ENCODE results near the gene SLMAP.

GRCh38 chr3:57729334-57730045 lies 26.6 kb upstream of the SLMAP start:
- TF ChIP-seq POLR2AphosphoS5 (IDR thresholded peaks at IDR 0.05) (no peak), CTCF (IDR thresholded peaks at IDR 0.05) (no peak), POLR2A (IDR thresholded peaks at IDR 0.05) (no peak), EP300 (IDR thresholded peaks at IDR 0.05) (no peak)

Data from suprapubic skin (tissue), 4 donors.